Activated CD4-positive, alpha-beta T cell treated with anti-CD3 and anti-CD28 coated beads for 4 hours (primary cell): Measurements from ENCODE around the gene CDH16.
"Not testable (repeated sequence)": the region's sequence is repeated elsewhere in the genome, so short reads cannot be mapped to it uniquely, and the experiment has no call there.

Source experiments
- DNase-seq, 2 donors: peaks; one replicate each; pipeline ENCODE4 v3.0.0-alpha.2; 2020

CDH16 gene

GRCh38 chr16:66946541-66946940 lies 27.9 kb upstream of the CDH16 start:
- DNase-seq: no peak

- no peak for DNase-seq
Observed at GRCh38 chr16:66945939-66946338, 27.3 kb upstream of the CDH16 start.

GRCh38 chr16:66944971-66945370 lies 26.3 kb upstream of the CDH16 start:
- not testable (repeated sequence) for DNase-seq

GRCh38 chr16:66944054-66944441 lies 25.4 kb upstream of the CDH16 start:
- no peak for DNase-seq

- no peak for DNase-seq
Observed at GRCh38 chr16:66943426-66944053, 24.9 kb upstream of the CDH16 start.

GRCh38 chr16:66942981-66943380 lies 24.3 kb upstream of the CDH16 start:
- DNase-seq: no peak

GRCh38 chr16:66940236-66940635 lies 21.6 kb upstream of the CDH16 start:
- no peak for DNase-seq

- DNase-seq: no peak
Observed at GRCh38 chr16:66939366-66939765, 20.7 kb upstream of the CDH16 start.

- no peak for DNase-seq
Observed at GRCh38 chr16:66937725-66938337, 19.1 kb upstream of the CDH16 start.

- DNase-seq: no peak
Observed at GRCh38 chr16:66936889-66937554, 18.3 kb upstream of the CDH16 start.

GRCh38 chr16:66936462-66936861 lies 17.8 kb upstream of the CDH16 start:
- DNase-seq: no peak

- no peak for DNase-seq
Observed at GRCh38 chr16:66935314-66936011, 16.8 kb upstream of the CDH16 start, which contains the start of gene CES2. Gene CES2 (plus strand): TSS chr16:66935516. CDS start chr16:66935636, 120 bp downstream.

GRCh38 chr16:66934839-66935313 lies 16.2 kb upstream of the CDH16 start:
- DNase-seq: not testable (repeated sequence)

GRCh38 chr16:66934138-66934838 lies 15.6 kb upstream of the CDH16 start, which contains the start of gene CIAO2B:
Gene CIAO2B (minus strand): TSS chr16:66934402. CDS start chr16:66934364, 38 bp downstream.
- peak; percentile 88 for DNase-seq

- DNase-seq: peak; percentile 66 to 69
Observed at GRCh38 chr16:66933776-66934137, 15.1 kb upstream of the CDH16 start.

- DNase-seq: no peak
Observed at GRCh38 chr16:66932076-66932475, 13.4 kb upstream of the CDH16 start.

- no peak for DNase-seq
Observed at GRCh38 chr16:66931665-66932064, 13.0 kb upstream of the CDH16 start.

- no peak for DNase-seq
Observed at GRCh38 chr16:66930189-66930588, 11.5 kb upstream of the CDH16 start.

- DNase-seq: peak in 1 of 2 donors; percentile 30
Observed at GRCh38 chr16:66928702-66929388, 10.2 kb upstream of the CDH16 start.

GRCh38 chr16:66927918-66928649 lies 9.4 kb upstream of the CDH16 start:
- DNase-seq: no peak

- no peak for DNase-seq
Observed at GRCh38 chr16:66926961-66927436, 8.3 kb upstream of the CDH16 start.
